ENCODE data around the gene ADAT2. TPM values are rescaled to one million over a fixed set of nuclear protein-coding genes. Genes with fewer than 3 reads are reported as not detected.

ADAT2 gene
- total and polyA plus RNA-seq, 2 of the 13 experiments (the other 11 are each of a cell fraction or from before 2014, with no cell fraction given) = 10.5 to 18.3 TPM

DNA sequence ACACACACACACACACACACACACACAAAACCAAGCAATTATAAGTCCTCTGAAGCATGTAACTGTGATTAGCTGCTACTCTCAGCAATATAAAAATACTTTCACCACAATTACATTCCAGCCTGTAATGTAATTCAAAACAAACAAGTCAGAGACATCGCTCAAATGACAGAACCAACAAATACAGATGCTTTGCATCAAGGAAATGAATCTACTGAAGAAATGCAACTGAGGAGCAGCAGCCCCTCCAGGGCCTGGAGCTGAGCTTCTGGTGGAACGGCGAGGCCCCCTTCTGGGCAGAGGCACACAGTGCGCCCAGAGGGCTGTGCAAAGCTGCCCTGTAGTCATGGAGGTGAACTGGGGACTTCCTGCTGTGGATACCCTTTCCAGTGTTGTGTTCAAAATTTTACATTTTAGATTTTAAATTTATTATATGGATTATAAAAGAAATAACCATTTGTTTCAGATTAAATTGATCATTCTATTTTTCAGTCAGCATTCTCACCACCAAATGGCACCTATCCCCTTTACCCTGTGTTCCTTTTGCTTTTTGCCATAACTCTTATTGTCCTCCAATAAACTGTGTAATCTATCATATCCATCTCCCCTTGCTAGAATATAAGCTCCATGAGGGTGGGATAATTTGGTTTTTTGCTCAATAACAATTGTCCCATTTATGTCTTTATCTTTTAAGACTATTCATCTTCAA, 23.2 kb downstream of the ADAT2 start (continued):
- TF ChIP-seq, protein P1, sequence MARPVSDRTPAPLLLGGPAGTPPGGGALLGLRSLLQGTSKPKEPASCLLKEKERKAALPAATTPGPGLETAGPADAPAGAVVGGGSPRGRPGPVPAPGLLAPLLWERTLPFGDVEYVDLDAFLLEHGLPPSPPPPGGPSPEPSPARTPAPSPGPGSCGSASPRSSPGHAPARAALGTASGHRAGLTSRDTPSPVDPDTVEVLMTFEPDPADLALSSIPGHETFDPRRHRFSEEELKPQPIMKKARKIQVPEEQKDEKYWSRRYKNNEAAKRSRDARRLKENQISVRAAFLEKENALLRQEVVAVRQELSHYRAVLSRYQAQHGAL (CRISPR knock-in tag; IDR thresholded peaks at IDR 0.05; ENCODE audit: not compliant biosample characterization) = no peak
- TF ChIP-seq SMARCE1 (IDR thresholded peaks at IDR 0.05; ENCODE audit: borderline replicate concordance) = no peak
- peak; percentile 48; the same call in 1 of the 2 replicates for TF ChIP-seq ZNF136 (CRISPR knock-in tag; IDR thresholded peaks at IDR 0.05; ENCODE audit: low read depth)
- TF ChIP-seq ZNF839 (CRISPR knock-in tag; IDR thresholded peaks at IDR 0.05; ENCODE audit: borderline replicate concordance) = no peak
- TF ChIP-seq NFIC (IDR thresholded peaks at IDR 0.05; ENCODE audit: low read length) = no peak
- TF ChIP-seq, protein P2, sequence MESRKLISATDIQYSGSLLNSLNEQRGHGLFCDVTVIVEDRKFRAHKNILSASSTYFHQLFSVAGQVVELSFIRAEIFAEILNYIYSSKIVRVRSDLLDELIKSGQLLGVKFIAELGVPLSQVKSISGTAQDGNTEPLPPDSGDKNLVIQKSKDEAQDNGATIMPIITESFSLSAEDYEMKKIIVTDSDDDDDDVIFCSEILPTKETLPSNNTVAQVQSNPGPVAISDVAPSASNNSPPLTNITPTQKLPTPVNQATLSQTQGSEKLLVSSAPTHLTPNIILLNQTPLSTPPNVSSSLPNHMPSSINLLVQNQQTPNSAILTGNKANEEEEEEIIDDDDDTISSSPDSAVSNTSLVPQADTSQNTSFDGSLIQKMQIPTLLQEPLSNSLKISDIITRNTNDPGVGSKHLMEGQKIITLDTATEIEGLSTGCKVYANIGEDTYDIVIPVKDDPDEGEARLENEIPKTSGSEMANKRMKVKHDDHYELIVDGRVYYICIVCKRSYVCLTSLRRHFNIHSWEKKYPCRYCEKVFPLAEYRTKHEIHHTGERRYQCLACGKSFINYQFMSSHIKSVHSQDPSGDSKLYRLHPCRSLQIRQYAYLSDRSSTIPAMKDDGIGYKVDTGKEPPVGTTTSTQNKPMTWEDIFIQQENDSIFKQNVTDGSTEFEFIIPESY (CRISPR knock-in tag; IDR thresholded peaks at IDR 0.05) = 0 out of 2 replicates have a peak, but pooled peaks have one; percentile 38
- TF ChIP-seq HOXA9 (CRISPR knock-in tag; IDR thresholded peaks at IDR 0.05; ENCODE audit: borderline replicate concordance) = no peak
- TF ChIP-seq, protein P3, sequence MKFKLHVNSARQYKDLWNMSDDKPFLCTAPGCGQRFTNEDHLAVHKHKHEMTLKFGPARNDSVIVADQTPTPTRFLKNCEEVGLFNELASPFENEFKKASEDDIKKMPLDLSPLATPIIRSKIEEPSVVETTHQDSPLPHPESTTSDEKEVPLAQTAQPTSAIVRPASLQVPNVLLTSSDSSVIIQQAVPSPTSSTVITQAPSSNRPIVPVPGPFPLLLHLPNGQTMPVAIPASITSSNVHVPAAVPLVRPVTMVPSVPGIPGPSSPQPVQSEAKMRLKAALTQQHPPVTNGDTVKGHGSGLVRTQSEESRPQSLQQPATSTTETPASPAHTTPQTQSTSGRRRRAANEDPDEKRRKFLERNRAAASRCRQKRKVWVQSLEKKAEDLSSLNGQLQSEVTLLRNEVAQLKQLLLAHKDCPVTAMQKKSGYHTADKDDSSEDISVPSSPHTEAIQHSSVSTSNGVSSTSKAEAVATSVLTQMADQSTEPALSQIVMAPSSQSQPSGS (CRISPR knock-in tag; IDR thresholded peaks at IDR 0.05) = 0 out of 2 replicates have a peak, but pooled peaks have one; percentile 35
- TF ChIP-seq, protein P4, sequence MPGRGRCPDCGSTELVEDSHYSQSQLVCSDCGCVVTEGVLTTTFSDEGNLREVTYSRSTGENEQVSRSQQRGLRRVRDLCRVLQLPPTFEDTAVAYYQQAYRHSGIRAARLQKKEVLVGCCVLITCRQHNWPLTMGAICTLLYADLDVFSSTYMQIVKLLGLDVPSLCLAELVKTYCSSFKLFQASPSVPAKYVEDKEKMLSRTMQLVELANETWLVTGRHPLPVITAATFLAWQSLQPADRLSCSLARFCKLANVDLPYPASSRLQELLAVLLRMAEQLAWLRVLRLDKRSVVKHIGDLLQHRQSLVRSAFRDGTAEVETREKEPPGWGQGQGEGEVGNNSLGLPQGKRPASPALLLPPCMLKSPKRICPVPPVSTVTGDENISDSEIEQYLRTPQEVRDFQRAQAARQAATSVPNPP (CRISPR knock-in tag; IDR thresholded peaks at IDR 0.05) = no peak
- no peak for TF ChIP-seq CC2D1A (CRISPR knock-in tag; IDR thresholded peaks at IDR 0.05)
- peak; percentile 75; the same call in 1 of the 2 replicates for TF ChIP-seq KDM2A (CRISPR knock-in tag; IDR thresholded peaks at IDR 0.05; ENCODE audit: borderline replicate concordance, low read depth)
- TF ChIP-seq ZNF850 (CRISPR knock-in tag; conservative IDR thresholded peaks at IDR 0.05) = no peak
- TF ChIP-seq JDP2 (CRISPR knock-in tag; IDR thresholded peaks at IDR 0.05; ENCODE audit: borderline replicate concordance) = no peak
- TF ChIP-seq SIX4 (CRISPR knock-in tag; IDR thresholded peaks at IDR 0.05) = no peak
- no peak for TF ChIP-seq SP1 (IDR thresholded peaks at IDR 0.05)
- no peak for TF ChIP-seq SP1 (CRISPR knock-in tag; IDR thresholded peaks at IDR 0.05)
- TF ChIP-seq IRF2 (CRISPR knock-in tag; IDR thresholded peaks at IDR 0.05) = peak; percentile 77
- peak; percentile 46; the same call in 1 of the 2 replicates for TF ChIP-seq ZMYM4 (CRISPR knock-in tag; IDR thresholded peaks at IDR 0.05)
- TF ChIP-seq, protein P5, sequence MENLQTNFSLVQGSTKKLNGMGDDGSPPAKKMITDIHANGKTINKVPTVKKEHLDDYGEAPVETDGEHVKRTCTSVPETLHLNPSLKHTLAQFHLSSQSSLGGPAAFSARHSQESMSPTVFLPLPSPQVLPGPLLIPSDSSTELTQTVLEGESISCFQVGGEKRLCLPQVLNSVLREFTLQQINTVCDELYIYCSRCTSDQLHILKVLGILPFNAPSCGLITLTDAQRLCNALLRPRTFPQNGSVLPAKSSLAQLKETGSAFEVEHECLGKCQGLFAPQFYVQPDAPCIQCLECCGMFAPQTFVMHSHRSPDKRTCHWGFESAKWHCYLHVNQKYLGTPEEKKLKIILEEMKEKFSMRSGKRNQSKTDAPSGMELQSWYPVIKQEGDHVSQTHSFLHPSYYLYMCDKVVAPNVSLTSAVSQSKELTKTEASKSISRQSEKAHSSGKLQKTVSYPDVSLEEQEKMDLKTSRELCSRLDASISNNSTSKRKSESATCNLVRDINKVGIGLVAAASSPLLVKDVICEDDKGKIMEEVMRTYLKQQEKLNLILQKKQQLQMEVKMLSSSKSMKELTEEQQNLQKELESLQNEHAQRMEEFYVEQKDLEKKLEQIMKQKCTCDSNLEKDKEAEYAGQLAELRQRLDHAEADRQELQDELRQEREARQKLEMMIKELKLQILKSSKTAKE (CRISPR knock-in tag; IDR thresholded peaks at IDR 0.05; ENCODE audit: borderline replicate concordance) = no peak
- peak; percentile 78; the same call in 1 of the 2 replicates for TF ChIP-seq CBX5 (CRISPR knock-in tag; IDR thresholded peaks at IDR 0.05; ENCODE audit: borderline replicate concordance)
- peak; percentile 60; the same call in 1 of the 2 replicates for TF ChIP-seq KAT8 (CRISPR knock-in tag; IDR thresholded peaks at IDR 0.05)
- peak; percentile 66; the same call in 1 of the 2 replicates for TF ChIP-seq SMAD3 (CRISPR knock-in tag; IDR thresholded peaks at IDR 0.05)
- TF ChIP-seq ZNF24 (IDR thresholded peaks at IDR 0.05) = peak; percentile 89
